HCT116 (cell line): ENCODE results near the gene TMTC2. TPM values are rescaled to one million over a fixed set of nuclear protein-coding genes. Genes with fewer than 3 reads are reported as not detected.

Experiments
- ATAC-seq: fragments of 200-7000 bp; cut with Tn5 transposase; 2 replicates; pipeline ENCODE4 v1.9.1; 2020; ENCODE audit warnings: mild to moderate bottlenecking, moderate library complexity
- BruUV-seq: library from RNA; stranded (reverse); fragments of 400-500 nt; replicated peaks from 2 replicates; lab custom pipeline; 2021; lab: Mats Ljungman, UMichigan
- CTCF ChIA-PET: fragments of 300-600 bp; sonication (Branson Sonifier 250); formaldehyde crosslinking; loops from one replicate; lab custom pipeline; 2021; ENCODE audit warnings: antibody characterized with exemption; lab: Charles Lee
- POLR2A ChIA-PET: fragments of 300-600, 350-600 bp; sonication (Branson Sonifier 250); formaldehyde crosslinking; loops from one replicate; lab custom pipeline; 2021; ENCODE audit warnings: antibody characterized with exemption; lab: Charles Lee
- RAD21 ChIA-PET, 2 experiments: fragments of 300-600 bp; sonication (Branson Sonifier 250); formaldehyde crosslinking; loops; one replicate each; lab custom pipeline; 2023; ENCODE audit warnings: low total read pairs in 2 of 2; ENCODE audit not compliant: uncharacterized antibody in 2 of 2, unreplicated experiment in 2 of 2, low non-redundant PET in 1 of 2; lab: Charles Lee
- DNase-seq: peaks from one replicate; pipeline ENCODE4 v3.0.0-alpha.2; 2010; ENCODE audit warnings: low read depth, low spot score
- H2AFZ ChIP-seq: fragments of 200-600 bp; shearing (Covaris generic), sonication (generic); 2 replicates; pipeline ENCODE4 v1.6.1; 2017; ENCODE audit warnings: low read depth, mixed run types, mixed read lengths, antibody characterized with exemption, low read length; ENCODE audit not compliant: poor library complexity, severe bottlenecking
- H3K27ac ChIP-seq: 2 replicates; pipeline ENCODE4 v1.5.1; 2012; ENCODE audit warnings: low read depth, low read length
- H3K27me3 ChIP-seq: fragments of 200-600 bp; sonication (generic); 2 replicates; pipeline ENCODE4 v1.6.1; 2016; ENCODE audit warnings: mixed run types, low read length, mixed read lengths; ENCODE audit not compliant: insufficient read depth
- H3K36me3 ChIP-seq, 2 experiments: fragments of 200-500 bp in 1 of 2; fragments of 200-600 bp in 1 of 2; sonication (Bioruptor generic) in 1 of 2; sonication (generic) in 1 of 2; 2 replicates each; pipeline versions ENCODE4 v1.5.1 to v1.6.1; 2014 to 2016; ENCODE audit warnings: low read length in 2 of 2, inconsistent platforms in 1 of 2, mixed read lengths in 1 of 2, mixed run types in 1 of 2; ENCODE audit not compliant: insufficient read depth in 2 of 2, control insufficient read depth in 1 of 2
- H3K4me1 ChIP-seq, 2 experiments: fragments of 200-600 bp in 1 of 2; sonication (generic) in 1 of 2; 2 replicates each; pipeline versions ENCODE4 v1.5.1 to v1.6.1; 2012 to 2017; ENCODE audit warnings: low read length in 2 of 2, inconsistent platforms in 1 of 2, mild to moderate bottlenecking in 1 of 2, mixed read lengths in 1 of 2, mixed run types in 1 of 2, moderate library complexity in 1 of 2; ENCODE audit not compliant: insufficient read depth in 2 of 2, control insufficient read depth in 1 of 2
- H3K4me2 ChIP-seq: fragments of 200-600 bp; sonication (generic); 2 replicates; pipeline ENCODE4 v1.6.1; 2017; ENCODE audit warnings: mixed run types, low read length, mixed read lengths
- H3K4me3 ChIP-seq, 2 experiments: fragments of 200-600 bp in 1 of 2; sonication (generic) in 1 of 2; replicated peaks in 1 of 2; 2 replicates each; pipeline ENCODE4 v1.5.1; 2011 to 2016; ENCODE audit warnings: low read length in 2 of 2, control low read depth in 1 of 2, low read depth in 1 of 2, mild to moderate bottlenecking in 1 of 2, mixed read lengths in 1 of 2, mixed run types in 1 of 2
- H3K79me2 ChIP-seq: fragments of 200-600 bp; sonication (generic); 2 replicates; pipeline ENCODE4 v1.6.1; 2017; ENCODE audit warnings: mild to moderate bottlenecking, mixed run types, low read length, moderate library complexity, mixed read lengths; ENCODE audit not compliant: insufficient read depth
- H3K9ac ChIP-seq: fragments of 200-600 bp; sonication (generic); 2 replicates; pipeline ENCODE4 v1.6.1; 2016; ENCODE audit warnings: low read length, mixed read lengths
- H3K9me2 ChIP-seq: fragments of 200-600 bp; sonication (generic), shearing (Covaris generic); 2 replicates; pipeline ENCODE4 v1.6.1; 2017; ENCODE audit warnings: mixed run types, mild to moderate bottlenecking, moderate library complexity; ENCODE audit not compliant: insufficient read depth
- H3K9me3 ChIP-seq, 2 experiments: fragments of 200-500 bp in 1 of 2; fragments of 200-600 bp in 1 of 2; sonication (Bioruptor generic) in 1 of 2; sonication (generic) in 1 of 2; 2 replicates each; pipeline ENCODE4 v1.6.1; 2014 to 2017; ENCODE audit warnings: low read length in 2 of 2, mixed read lengths in 2 of 2, inconsistent platforms in 1 of 2, low read depth in 1 of 2, mild to moderate bottlenecking in 1 of 2, mixed run types in 1 of 2, moderate library complexity in 1 of 2; ENCODE audit not compliant: control insufficient read depth in 1 of 2, insufficient read depth in 1 of 2
- H4K20me1 ChIP-seq: fragments of 200-600 bp; sonication (generic), shearing (Covaris generic); 2 replicates; pipeline ENCODE4 v1.6.1; 2017; ENCODE audit warnings: mixed run types, mild to moderate bottlenecking, moderate library complexity; ENCODE audit not compliant: insufficient read depth
- ATF3 ChIP-seq: IDR thresholded peaks from 2 replicates; pipeline ENCODE4 v1.6.1; 2012
- CBX3 ChIP-seq: IDR thresholded peaks from 2 replicates; pipeline ENCODE4 v1.6.1; 2012; ENCODE audit warnings: low read depth
- CEBPB ChIP-seq: IDR thresholded peaks from 2 replicates; pipeline ENCODE4 v1.6.1; 2012; ENCODE audit warnings: low read depth
- EGR1 ChIP-seq: IDR thresholded peaks from 2 replicates; pipeline ENCODE4 v1.6.1; 2012; ENCODE audit warnings: low read depth
- ELF1 ChIP-seq: IDR thresholded peaks from 2 replicates; pipeline ENCODE4 v1.6.1; 2012; ENCODE audit warnings: low read depth, borderline replicate concordance
- EZH2 ChIP-seq: fragments of 200-600 bp; sonication (generic); IDR thresholded peaks from 2 replicates; pipeline ENCODE4 v1.6.1; 2017; ENCODE audit warnings: antibody characterized with exemption, mixed run types
- EZH2phosphoT487 ChIP-seq: fragments of 200-600 bp; IDR thresholded peaks from 2 replicates; pipeline ENCODE4 v1.6.1; 2018; ENCODE audit warnings: antibody characterized with exemption, borderline replicate concordance
- JUND ChIP-seq: IDR thresholded peaks from 2 replicates; pipeline ENCODE4 v1.6.1; 2012
- MAX ChIP-seq: IDR thresholded peaks from 2 replicates; pipeline ENCODE4 v1.6.1; 2012
- POLR2A ChIP-seq: IDR thresholded peaks from 2 replicates; pipeline ENCODE4 v1.7.0; 2011; ENCODE audit warnings: borderline replicate concordance; ENCODE audit not compliant: insufficient read depth, insufficient read length; ENCODE audit errors: extremely low read depth
- POLR2AphosphoS5 ChIP-seq: IDR thresholded peaks from 2 replicates; pipeline ENCODE4 v1.6.1; 2011; ENCODE audit warnings: mild to moderate bottlenecking, low read depth, low read length, moderate library complexity
- RAD21 ChIP-seq: IDR thresholded peaks from 2 replicates; pipeline ENCODE4 v1.6.1; 2012; ENCODE audit warnings: low read depth, mild to moderate bottlenecking
- REST ChIP-seq: IDR thresholded peaks from 2 replicates; pipeline ENCODE4 v1.6.1; 2012; ENCODE audit warnings: low read depth
- SIN3A ChIP-seq: IDR thresholded peaks from 2 replicates; pipeline ENCODE4 v1.6.1; 2012; ENCODE audit warnings: low read depth
- SP1 ChIP-seq: IDR thresholded peaks from 2 replicates; pipeline ENCODE4 v1.6.1; 2012; ENCODE audit warnings: low read depth
- TCF7L2 ChIP-seq: IDR thresholded peaks from 2 replicates; pipeline ENCODE4 v1.7.0; 2011; ENCODE audit warnings: borderline replicate concordance, inconsistent platforms; ENCODE audit not compliant: insufficient read depth, insufficient read length; ENCODE audit errors: extremely low read depth
- YY1 ChIP-seq: IDR thresholded peaks from 2 replicates; pipeline ENCODE4 v1.6.1; 2011; ENCODE audit warnings: low read length, low read depth, moderate library complexity, mild to moderate bottlenecking; ENCODE audit not compliant: insufficient replicate concordance; ENCODE audit errors: extremely low read depth
- ZBTB33 ChIP-seq: IDR thresholded peaks from 2 replicates; pipeline ENCODE4 v1.6.1; 2011; ENCODE audit warnings: mild to moderate bottlenecking, low read length, moderate library complexity; ENCODE audit not compliant: insufficient replicate concordance; ENCODE audit errors: extremely low read depth
- ZNF274 ChIP-seq: fragments of 200-500 bp; sonication (Bioruptor generic); IDR thresholded peaks from 2 replicates; pipeline ENCODE4 v1.6.1; 2014; ENCODE audit warnings: mild to moderate bottlenecking, low read depth, low read length, inconsistent platforms
- intact Hi-C: fragments of 100-400 bp; cut with micrococcal nuclease; formaldehyde crosslinking; loops from 2 replicates; pipeline ENCODE4 v1.10.0; 2022
- total RNA-seq: library from RNA; stranded (reverse); gene quantifications from one replicate; pipeline ENCODE4 v1.2.1, GENCODE V29; 2021; ENCODE audit not compliant: unreplicated experiment
- TF ChIP-seq, protein P1 (sequence below), 3 experiments: fragments of 200-600 bp in 1 of 3; sonication (generic) in 1 of 3; IDR thresholded peaks in 2 of 3; conservative IDR thresholded peaks in 1 of 3; 2 replicates each; pipeline ENCODE4 v1.5.1; 2012 to 2017; ENCODE audit warnings: low read depth in 2 of 3, low read length in 2 of 3, antibody characterized with exemption in 1 of 3, borderline replicate concordance in 1 of 3, control low read depth in 1 of 3, mild to moderate bottlenecking in 1 of 3, mixed read lengths in 1 of 3, mixed run types in 1 of 3, moderate library complexity in 1 of 3; ENCODE audit not compliant: insufficient read depth in 1 of 3

TMTC2 gene
- total RNA-seq, 1 experiment from 2014 or later, result 11.5 TPM

- Histone ChIP-seq H3K36me3 (no peaks in the 10 kb centered on the region), H3K4me3 (no peak overlapping the region), H4K20me1 (no peaks in the 10 kb centered on the region), H3K27ac (no peak overlapping the region), H3K9ac (no peak overlapping the region), H3K79me2 (no peaks in the 10 kb centered on the region), H3K9me3 (no peaks in the 10 kb centered on the region), H3K9me2 (no peaks in the 10 kb centered on the region), H3K27me3 (no peaks in the 10 kb centered on the region), H2AFZ (no peak overlapping the region), H3K4me2 (no peak overlapping the region), H3K4me1 (no peaks in the 10 kb centered on the region)
- no TSS peak for BruUV-seq
- intact Hi-C loops, result no loop called here
- no peak for DNase-seq
- RAD21 ChIA-PET, result no interaction called here
- CTCF ChIA-PET, result no interaction called here
- ATAC-seq, result no peak
- POLR2A ChIA-PET, result no interaction called here
- TF ChIP-seq ZNF274, result no peak
- no peak for TF ChIP-seq CBX3
- TF ChIP-seq CEBPB, result no peak
- no peak for TF ChIP-seq JUND
- TF ChIP-seq MAX, result no peak
- no peak for TF ChIP-seq POLR2A
- no peak for TF ChIP-seq SIN3A
- TF ChIP-seq ELF1, result no peak
- no peak for TF ChIP-seq POLR2AphosphoS5
- no peak for TF ChIP-seq EZH2phosphoT487
- no peak for TF ChIP-seq RAD21
- TF ChIP-seq EGR1, result no peak
- TF ChIP-seq, protein P1, sequence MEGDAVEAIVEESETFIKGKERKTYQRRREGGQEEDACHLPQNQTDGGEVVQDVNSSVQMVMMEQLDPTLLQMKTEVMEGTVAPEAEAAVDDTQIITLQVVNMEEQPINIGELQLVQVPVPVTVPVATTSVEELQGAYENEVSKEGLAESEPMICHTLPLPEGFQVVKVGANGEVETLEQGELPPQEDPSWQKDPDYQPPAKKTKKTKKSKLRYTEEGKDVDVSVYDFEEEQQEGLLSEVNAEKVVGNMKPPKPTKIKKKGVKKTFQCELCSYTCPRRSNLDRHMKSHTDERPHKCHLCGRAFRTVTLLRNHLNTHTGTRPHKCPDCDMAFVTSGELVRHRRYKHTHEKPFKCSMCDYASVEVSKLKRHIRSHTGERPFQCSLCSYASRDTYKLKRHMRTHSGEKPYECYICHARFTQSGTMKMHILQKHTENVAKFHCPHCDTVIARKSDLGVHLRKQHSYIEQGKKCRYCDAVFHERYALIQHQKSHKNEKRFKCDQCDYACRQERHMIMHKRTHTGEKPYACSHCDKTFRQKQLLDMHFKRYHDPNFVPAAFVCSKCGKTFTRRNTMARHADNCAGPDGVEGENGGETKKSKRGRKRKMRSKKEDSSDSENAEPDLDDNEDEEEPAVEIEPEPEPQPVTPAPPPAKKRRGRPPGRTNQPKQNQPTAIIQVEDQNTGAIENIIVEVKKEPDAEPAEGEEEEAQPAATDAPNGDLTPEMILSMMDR (IDR thresholded peaks at IDR 0.05 in 2 of 3, conservative IDR thresholded peaks at IDR 0.05 in 1 of 3; ENCODE audit: borderline replicate concordance in 1 of 3, insufficient read depth in 1 of 3, low read depth in 2 of 3, low read length in 2 of 3), result no peak
- TF ChIP-seq YY1, result no peak
- TF ChIP-seq SP1, result no peak
- TF ChIP-seq ATF3, result no peak
- TF ChIP-seq ZBTB33, result no peak
- no peak for TF ChIP-seq REST
- TF ChIP-seq EZH2, result no peak
- TF ChIP-seq TCF7L2, result no peak
Measured at GRCh38 chr12:83140135-83140534, 453.4 kb downstream of the TMTC2 start.
